ENCODE measurements around the gene CGNL1.

GRCh38 chr15:57533448-57533799, 157.1 kb downstream of the CGNL1 start:
- TF ChIP-seq FOXM1 (IDR thresholded peaks at IDR 0.05; ENCODE audit: low read depth) (no peak), CTCF (IDR thresholded peaks at IDR 0.05) (no peak), POLR2AphosphoS5 (IDR thresholded peaks at IDR 0.05; ENCODE audit: low read depth, low read length) (no peak), TCF12 (IDR thresholded peaks at IDR 0.05) (no peak), FOXJ3 (CRISPR knock-in tag; IDR thresholded peaks at IDR 0.05) (no peak), RFX5 (IDR thresholded peaks at IDR 0.05; ENCODE audit: low read length) (no peak), EP300 (IDR thresholded peaks at IDR 0.05; ENCODE audit: borderline replicate concordance in 1 of 2, low read depth in 1 of 2, low read length in 1 of 2) (no peak), RCOR1 (IDR thresholded peaks at IDR 0.05; ENCODE audit: low read length) (no peak), YY1 (IDR thresholded peaks at IDR 0.05; ENCODE audit: low read depth) (no peak), GABPA (IDR thresholded peaks at IDR 0.05; ENCODE audit: low read depth) (no peak), EZH2phosphoT487 (IDR thresholded peaks at IDR 0.05; ENCODE audit: borderline replicate concordance, low read depth) (no peak), RXRA (IDR thresholded peaks at IDR 0.05; ENCODE audit: borderline replicate concordance, low read depth) (no peak)
- TF ChIP-seq, protein P1, sequence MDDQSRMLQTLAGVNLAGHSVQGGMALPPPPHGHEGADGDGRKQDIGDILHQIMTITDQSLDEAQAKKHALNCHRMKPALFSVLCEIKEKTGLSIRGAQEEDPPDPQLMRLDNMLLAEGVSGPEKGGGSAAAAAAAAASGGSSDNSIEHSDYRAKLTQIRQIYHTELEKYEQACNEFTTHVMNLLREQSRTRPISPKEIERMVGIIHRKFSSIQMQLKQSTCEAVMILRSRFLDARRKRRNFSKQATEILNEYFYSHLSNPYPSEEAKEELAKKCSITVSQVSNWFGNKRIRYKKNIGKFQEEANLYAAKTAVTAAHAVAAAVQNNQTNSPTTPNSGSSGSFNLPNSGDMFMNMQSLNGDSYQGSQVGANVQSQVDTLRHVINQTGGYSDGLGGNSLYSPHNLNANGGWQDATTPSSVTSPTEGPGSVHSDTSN (IDR thresholded peaks at IDR 0.05), result no peak
